HG03558 (cell line): ENCODE measurements around the gene CERK.
"Not testable (repeated sequence)": the region's sequence is repeated elsewhere in the genome, so short reads cannot be mapped to it uniquely, and the experiment has no call there.

Experiments
- ATAC-seq: cut with Tn5 transposase; IDR thresholded peaks from one replicate; pipeline ENCODE4 v1.9.1; 2021; ENCODE audit warnings: moderate number of reproducible peaks; ENCODE audit not compliant: unreplicated experiment; ENCODE audit errors: extremely low read depth

The CERK gene, protein sequence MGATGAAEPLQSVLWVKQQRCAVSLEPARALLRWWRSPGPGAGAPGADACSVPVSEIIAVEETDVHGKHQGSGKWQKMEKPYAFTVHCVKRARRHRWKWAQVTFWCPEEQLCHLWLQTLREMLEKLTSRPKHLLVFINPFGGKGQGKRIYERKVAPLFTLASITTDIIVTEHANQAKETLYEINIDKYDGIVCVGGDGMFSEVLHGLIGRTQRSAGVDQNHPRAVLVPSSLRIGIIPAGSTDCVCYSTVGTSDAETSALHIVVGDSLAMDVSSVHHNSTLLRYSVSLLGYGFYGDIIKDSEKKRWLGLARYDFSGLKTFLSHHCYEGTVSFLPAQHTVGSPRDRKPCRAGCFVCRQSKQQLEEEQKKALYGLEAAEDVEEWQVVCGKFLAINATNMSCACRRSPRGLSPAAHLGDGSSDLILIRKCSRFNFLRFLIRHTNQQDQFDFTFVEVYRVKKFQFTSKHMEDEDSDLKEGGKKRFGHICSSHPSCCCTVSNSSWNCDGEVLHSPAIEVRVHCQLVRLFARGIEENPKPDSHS

DNA sequence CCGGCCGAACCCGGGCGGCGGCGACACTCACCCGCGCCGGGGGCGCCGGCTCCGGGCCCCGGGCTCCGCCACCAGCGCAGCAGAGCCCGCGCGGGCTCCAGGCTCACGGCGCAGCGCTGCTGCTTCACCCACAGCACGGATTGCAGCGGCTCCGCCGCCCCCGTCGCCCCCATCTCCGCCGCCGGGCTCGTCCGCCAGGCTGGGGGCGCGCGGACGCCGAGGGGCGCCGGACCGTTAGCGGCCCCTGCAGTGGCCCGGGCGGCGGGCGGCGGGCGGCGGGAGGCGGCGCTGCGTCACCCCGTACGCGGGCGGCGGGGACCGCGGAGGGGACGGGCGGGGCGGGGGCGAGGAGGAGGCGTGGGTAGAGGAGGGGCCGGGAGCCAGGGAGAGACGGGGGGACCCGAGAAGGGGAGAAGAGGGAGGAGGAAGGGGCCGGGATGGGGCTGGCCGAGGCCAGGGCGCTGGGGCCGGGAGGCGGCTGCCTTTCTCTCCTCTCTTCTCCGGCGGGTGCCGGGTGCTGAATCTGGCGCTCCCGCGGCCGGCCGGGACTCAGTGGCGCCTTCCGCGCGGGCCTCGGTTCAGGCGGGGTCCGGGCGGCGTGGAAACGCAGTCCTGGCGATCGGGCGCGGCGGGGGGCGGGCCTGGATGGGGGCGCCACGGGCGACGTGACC, at the start of gene CERK:
TSS of gene CERK (minus strand) at position 277 of the 671 bp plus-strand sequence. CDS start at position 173, 104 bp downstream.
- no peak for ATAC-seq

DNA sequence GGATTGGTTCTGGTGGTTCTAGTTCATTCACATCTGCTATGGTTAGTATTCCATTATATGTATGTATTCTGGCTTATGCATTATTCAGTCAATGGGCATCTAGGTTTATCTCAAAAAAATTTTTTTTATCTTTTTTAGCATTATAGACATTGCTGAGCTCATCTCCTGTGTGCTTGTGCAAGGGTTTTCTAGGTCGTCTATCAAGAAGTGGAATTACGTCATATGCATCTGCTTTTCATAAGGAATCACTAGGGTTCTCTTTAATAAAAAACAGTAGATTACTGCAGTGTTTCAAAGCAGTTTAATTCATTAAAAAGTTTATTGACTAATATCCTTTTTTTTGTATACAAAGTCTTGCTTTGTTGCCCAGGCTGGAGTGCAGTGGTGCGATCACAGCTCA, 45.7 kb upstream of the CERK start:
- no peak for ATAC-seq

DNA sequence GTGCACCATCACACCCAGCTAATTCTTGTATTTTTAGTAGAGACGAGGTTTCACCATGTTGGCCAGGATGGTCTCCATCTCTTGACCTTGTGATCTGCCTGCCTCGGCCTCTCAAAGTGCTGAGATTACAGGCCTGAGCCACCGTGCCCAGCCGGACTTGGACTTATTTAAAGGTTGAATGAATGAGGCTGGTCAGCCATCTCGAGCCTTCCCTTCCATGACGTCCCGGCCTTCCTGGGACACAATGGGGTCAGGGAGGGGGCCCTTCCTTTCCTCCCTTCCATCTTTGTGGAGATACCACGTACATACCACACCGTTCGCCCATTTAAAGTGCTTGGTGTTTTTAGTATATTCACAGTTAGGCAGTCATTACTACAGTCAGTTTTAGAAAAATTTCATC, 44.1 kb upstream of the CERK start:
- ATAC-seq: not testable (repeated sequence)

DNA sequence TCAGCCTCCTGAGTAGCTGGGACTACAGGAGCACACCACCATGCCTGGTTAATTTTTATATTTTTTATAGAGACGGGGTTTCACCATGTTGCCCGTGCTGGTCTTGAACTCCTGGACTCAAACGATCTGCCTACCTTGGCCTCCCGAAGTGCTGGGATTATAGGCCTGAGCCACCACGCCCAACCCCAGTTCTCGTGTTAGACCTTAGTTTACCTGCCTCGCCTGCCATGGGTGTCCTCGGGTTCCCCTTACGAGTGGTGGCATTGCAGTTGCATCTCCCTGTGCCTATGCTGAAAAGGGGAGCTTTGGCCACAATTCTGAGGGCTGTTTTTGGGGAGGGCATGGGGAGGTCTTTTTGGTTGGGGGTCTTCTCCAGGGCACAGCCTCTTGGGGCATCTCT, 43.2 kb upstream of the CERK start:
- no peak for ATAC-seq

DNA sequence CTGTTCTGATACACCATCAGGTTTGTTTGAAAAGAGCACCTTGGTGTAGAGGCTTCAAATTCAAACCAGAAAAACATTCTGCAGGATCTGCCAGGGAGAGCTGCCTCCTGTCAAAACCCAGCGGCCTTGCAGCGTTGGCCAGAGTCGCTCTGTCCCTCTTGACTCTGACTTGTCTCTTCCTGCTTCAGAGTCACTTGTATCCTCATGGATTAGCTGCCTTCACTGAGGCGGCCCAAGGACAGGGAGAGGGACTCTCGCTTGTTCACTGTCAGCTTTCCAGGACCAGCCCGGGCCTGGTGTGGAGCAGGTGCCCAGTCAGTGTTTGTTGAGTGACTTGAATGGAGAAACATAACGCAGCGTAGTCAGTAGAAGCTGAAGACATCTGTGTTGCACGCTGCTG, 42.4 kb upstream of the CERK start:
- ATAC-seq: no peak

DNA sequence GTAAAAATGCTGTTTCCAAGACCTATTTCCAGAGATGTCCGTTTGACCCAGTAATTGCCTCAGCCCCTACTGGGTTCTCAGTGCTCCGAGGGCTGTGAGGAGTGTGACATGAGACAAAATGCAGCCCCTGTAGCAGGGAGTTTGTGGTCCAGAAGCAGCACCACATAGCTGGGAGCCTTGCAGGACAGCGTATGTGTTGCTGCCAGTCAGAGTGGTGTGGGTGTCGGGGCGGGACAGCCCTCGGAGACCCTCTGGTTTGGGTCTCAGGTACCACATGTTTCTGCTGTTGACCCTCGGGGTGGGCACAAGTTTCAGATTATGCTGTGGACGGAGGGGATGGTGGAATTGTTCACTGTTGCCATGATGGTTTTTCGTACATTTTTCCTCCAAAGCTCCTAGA, 41.6 kb upstream of the CERK start:
- ATAC-seq: no peak

DNA sequence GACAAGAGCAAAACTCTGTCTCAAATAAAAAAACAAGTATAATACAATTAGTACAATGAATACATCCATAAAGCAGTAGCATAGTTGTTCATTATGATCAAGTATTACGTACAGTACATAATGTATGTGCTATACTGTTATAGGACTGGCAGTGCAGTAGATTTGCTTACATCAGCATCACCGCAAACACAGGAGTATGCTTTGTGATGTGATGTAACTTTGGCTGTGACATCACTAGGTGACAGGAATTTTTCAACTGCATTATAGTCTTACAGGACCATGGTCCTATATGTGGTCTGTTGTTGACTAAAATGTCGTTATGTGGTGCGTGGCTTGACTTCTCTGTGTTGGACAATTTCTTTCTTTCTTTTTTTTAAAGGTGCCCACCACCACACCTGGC, 41.0 kb upstream of the CERK start:
- ATAC-seq: no peak

DNA sequence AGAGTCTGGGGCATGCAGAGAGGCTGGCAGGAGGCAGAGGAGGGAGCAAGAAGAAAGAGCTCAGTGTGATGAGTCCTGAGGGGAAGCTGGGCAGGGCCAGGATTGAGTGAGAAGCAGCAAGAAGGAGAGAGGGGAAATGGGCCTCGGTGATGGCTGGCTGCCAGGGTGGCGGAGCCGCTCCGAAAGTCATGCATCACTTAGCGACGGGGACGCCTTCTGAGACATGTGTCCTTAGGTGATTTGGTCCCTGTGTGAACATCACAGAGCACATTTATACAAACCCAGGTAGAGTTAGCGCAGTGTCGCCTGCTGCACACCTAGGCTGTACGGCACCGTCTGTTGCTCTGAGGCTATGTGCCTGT, 39.5 kb upstream of the CERK start:
- no peak for ATAC-seq

DNA sequence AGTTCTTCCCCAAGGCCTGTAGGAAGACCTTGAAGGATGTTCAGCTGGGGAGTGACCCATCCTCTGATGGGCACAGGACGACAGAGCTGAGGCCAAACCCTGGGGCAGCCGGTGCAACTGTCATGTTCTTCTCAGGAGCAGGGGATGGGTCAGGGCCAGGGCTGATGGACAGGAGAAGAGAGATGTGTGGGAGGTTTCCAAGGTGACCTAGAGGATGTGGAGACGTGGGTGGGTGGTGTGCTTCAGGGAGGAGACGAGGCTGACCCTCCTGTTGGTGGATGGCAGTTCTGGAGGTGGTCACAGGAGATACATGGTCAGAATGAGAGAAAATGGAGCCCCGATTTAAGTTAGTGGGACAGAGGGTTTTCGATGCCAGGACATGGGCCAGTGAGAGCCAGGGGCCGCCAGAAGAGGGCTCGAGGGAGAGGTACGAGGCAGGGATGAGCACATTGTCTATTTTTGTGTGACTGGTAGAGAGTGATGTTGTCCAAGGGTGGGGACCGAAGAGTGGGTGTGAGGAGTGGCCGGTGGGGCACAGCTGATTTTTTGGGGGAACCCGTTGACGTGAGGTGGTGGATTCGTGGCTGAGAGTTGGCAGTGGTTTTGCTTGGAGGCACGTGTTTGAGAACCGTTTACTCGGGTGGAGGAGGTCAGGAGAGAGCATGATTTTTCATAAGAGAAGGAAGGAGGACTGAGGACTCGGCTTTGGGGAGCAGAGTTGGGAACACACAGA, 39.0 kb upstream of the CERK start:
- no peak for ATAC-seq

DNA sequence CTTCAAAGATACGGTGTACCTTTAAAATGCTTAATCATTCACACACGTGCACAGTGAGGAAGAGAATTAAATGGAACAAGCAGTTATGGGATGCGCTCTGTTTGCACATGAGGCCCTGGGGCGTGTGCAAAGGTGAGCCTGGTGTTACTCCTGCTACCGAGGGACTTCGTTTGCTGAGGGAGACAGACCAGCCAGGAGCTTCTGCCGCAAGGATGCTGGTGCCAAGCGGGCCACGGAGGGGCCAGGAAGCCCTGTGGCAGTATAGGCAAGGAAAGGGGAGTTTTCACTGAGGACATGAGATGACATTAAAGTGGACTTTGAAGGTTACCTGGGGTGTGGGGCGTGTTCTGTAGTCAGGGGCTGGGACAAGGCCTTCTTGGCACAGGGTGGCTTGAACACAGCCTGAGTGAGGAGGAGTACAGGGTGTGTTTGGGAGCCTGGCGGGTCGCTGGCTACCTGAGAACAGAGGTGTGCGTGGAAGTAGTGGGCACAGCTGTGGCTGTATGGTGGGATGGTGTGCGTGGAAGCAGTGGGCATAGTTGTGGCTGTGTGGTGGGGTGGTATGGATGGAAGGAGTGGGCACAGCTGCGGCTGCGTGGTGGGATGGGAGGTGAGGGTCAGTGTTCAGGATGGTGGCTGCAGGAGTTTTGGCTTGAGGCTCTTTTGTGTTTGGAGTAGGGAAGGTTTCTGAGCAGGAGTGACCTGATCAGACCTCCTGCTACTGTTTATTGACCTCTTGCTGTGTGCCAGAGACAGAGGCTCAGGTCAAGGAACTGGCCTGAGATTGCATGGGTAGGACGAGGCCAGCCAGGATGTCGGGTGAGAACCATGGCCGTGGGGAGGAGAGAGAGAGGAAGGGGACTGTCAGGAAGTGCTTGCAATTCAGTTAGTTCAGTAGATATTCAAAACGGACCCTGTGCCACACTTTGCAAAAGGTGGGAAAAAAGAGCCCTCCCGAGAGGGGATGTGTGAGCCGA, 38.1 kb upstream of the CERK start:
- ATAC-seq: no peak

DNA sequence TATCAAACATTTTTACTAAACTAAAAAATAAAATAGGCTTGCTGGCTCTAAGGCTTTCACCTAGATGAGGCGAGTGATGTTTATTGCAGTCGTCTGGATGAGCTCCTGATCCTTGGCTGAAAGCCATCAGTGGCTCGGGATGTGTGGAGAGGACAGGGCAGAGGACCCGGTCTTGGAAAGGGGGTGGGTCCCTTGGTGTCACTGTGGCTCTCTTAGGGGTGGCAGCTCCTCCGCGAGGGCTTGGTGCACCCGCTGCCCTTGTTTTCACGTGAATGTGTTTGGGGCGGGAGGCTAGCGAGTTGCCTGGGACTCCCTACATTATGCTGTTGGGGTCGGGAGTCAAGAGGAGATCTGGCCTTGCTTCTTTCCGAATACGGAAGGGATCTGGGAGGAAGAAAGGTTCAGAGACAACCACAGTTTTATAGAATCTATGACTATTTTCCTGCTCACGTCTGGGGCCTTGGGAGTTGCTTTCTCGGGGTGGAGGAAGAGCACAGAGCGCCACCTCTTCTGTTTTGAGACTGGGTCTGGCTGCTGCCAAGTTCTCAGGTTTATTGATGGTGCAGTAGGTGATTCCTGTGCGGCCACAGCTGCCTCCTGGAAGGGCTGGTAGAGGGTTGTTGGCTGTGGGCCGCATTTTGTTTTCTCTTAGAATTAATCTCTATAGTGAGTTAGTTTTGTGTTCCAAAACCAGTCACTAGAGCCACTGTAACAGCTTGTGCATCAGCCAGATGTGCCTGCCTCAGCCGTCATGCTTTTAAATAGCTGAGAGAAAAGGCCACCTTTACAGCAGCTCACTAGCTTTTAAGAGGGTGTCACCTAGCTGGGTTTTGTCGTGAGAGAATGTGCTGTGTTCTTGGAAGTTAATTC, 37.2 kb upstream of the CERK start:
- no peak for ATAC-seq

DNA sequence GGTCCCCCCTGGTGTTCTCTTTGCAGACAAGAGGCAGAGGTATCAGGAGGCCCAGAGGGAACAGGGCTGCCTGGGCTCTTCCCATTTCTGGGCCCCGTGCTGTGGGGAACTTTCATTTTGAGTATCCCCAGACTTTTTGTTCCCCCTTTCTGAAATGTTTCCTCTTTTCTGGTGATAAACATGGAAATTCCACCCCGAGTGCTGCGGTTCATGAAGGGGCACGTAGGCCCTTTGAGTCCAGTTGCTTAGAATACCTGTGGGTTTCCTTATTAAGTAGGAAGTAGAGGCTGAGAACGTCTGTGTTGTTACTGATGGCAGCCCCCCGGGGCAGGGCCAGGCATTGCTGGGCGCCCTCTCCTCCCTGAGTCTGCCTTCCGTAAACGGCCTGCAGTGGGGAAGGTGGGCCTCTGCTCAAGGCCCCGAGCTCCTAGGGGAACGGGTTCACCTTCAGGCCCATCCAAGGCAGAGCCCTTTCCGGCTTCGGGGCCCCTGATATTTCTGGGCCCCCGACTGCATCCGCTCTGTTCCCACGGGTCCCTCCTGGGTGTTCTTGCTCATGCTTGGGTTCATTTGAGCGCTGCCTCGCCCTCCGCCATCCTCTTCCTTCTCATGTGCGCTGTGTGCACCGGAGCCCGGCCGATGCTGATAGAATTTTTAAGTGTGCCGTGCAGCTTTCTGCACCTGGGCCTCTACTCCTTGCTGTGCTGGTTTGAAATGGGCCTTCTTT, 36.4 kb upstream of the CERK start:
- no peak for ATAC-seq

DNA sequence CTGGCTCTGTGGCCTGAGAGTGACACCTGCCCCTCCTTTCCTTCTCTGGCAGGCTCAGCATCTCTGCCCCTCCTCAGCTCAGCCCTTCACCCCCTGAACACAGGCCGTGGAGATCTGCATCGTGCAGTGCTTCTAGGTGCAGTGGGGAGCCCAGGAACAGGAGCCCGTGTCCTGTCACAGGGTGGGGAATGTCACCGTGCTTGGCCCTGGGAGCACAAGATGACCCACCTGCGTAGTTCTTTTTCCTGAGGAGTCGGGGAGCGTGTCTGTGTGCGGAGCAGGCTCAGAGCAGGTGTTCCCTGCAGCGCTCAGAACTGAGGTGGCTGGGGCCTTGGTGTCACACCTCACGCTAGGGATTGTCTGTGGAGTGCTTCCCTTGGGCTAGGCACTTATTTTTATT, 35.0 kb upstream of the CERK start:
- ATAC-seq: no peak

DNA sequence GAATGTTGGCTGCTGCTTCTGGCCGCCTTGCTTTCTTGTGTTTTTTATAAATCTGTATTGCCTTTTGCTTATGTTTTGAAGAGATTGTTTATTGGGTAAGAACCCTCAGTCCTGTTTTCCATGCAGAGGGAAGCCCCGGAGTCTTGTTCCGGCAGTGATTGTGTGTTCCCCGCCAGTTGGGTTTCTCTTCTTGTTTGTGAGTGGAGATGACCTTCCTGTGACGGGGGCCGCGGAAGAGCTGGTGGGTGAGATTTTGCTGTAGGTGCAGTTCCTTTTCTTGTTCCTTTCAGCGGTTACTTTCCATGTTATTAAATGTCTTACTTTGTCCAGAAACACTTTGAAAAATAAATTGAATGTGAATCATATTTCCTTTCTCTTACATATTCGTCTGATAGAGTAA, 32.7 kb upstream of the CERK start:
- no peak for ATAC-seq

DNA sequence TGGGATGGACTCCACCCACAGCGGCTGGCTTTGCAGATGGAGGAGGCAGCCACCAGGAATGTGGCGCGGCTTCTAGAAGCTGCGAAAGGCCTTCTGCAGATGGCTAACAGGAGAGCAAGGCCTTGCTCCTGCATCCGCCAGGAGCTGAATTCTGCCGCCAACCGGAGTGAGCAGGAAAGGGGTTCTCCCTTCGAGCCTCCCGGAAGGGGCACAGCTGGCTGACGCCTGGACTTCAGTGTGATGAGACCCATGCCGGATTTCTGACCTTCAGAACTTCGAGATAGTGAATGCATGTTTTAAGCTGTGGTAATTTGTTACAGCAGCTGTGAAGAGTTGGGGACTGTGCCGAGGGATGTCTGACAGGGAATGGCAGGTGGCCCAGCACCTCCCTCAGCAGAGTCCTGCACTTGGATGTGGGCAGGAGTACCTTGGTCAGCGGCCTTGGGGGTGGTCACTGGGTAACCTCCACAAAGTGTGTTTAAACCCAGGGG, 32.1 kb upstream of the CERK start:
- ATAC-seq: no peak

DNA sequence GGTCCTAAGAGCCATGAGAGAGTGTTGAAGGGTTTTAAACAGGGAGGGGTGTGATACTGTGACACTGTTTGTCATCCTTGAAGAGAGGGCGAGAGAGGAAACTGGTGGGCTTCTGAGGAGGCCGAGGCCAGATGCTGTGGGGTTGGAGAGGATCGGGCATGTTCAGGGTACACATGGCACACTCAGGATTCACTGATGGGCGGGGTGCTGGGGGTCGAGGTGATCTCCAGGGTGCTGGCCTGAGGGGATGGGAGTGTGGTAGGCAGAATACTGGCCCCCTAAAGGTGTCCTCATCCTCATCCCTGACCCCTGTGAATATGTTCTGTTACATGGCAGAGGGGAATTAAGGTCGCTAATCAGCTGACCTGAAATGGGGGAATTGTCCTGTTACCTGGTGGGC, 31.7 kb upstream of the CERK start:
- ATAC-seq: no peak

DNA sequence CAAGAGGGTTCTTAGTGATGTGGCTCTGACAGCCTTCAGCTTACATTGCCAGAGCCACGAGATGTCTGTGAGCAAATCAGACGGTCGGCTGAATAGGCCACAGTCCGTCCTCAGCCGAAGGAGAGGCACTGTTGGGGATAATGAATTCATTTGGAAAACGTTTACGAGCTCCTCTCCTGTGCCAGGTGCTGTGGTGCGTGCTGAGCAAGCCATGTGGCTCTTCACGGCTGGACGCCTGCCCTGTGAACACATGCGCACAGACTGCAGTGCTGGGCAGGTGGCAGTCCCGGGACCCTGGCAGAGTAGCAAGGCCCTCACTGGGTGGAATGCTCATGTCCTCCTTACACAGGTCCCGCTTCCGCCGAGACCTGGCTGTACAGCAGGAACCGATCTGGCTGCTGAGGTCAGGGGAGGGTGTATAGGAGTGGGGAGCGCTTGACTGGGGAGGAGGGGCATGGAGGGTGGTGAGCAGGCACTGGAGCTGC, 31.2 kb upstream of the CERK start:
- ATAC-seq: no peak
